OCI-M1 (cell line): ENCODE measurements around the gene DNASE2.
A peak's percentile ranks its signal among the peaks of the same experiment; 100 is the strongest.

Experiments
- DNase-seq: peaks from one replicate; lab custom pipeline; 2025; lab: John Stamatoyannopoulos, UW

The DNASE2 gene

GRCh38 chr19:12833738-12834565 is 47.3 kb downstream of the DNASE2 start:
- peak; percentile 20 for DNase-seq

- DNase-seq, result no peak
Observed at GRCh38 chr19:12833418-12833737, 47.9 kb downstream of the DNASE2 start.

DNA sequence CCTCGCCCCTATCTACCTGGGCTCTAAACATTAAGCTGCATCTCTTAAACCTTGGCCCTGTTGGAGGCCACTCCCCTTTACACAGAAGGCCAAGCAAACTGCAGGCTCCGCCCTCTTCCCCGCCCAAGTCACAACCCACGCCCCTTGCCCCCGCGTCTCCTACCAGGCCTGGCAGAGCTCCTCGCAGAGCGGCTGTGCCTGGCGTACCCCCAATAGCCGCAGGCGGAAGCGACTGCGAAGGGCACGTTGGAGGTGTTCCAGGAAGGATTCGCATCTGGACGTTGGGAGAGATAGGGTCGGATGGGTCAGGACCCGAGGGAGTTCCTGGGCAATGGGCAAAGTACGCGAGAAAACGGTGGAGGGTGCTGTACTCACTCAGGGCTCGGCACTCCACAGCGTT is 52.8 kb downstream of the DNASE2 start:
- DNase-seq, result peak; percentile 38

DNA sequence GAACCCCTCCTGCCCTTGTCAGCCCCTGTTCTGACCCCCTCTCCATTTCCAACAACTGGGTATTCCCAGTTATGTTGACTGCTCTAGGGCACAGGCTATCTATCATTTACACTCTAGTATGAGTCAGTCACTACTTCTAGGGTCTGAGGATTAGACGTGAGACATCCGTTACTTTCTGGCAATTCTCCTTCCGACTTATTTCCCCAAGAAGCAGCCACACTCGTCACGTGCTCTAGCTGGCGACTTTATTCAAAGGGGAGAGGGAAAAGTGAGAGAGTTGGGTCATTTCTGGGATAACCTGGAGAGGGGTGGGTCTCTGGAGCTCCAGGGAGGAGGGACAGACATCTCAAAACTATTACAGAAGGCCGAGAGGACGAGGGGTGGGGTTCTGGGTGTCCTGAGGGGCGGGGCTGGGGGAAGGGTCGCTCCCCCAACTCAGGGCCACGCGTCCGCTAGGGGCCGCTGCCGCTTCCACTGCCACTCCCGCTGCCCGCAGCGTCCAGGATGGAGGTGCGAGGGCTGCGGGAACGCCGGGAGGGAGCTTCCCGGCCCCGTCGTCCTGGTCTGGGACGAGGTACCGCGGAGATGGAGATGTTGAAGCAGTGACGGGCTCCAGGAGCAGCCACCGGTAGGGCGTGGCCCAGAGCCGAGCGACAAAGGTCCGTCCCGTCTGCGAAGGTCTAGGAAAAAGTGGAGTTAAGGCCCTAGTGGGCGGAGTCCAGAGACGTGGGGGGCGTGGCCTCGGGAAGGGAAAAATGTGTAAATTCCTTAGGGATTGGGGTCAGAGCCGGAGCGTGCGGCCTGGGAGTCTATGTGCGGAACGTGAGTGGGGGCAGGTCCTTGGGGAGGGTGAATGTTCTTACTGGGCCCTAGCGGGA is 55.8 kb downstream of the DNASE2 start:
- DNase-seq, result no peak
